NCI-H69 (cell line): ENCODE data around the gene GPR84.

Experiments
- DNase-seq: peaks from one replicate; lab custom pipeline; 2025; lab: John Stamatoyannopoulos, UW

Gene GPR84

GRCh38 chr12:54392485-54393206 is 28.4 kb upstream of the GPR84 start:
- no peak for DNase-seq

GRCh38 chr12:54390668-54391551 is 26.6 kb upstream of the GPR84 start:
- peak; percentile 91 for DNase-seq

- DNase-seq, result peak; percentile 75
Measured at GRCh38 chr12:54390176-54390667, 25.9 kb upstream of the GPR84 start.

- no peak for DNase-seq
Measured at GRCh38 chr12:54389607-54390175, 25.4 kb upstream of the GPR84 start.

- DNase-seq, result no peak
Measured at GRCh38 chr12:54389134-54389508, 24.8 kb upstream of the GPR84 start.

- DNase-seq, result peak; percentile 56
Measured at GRCh38 chr12:54388237-54389133, 24.2 kb upstream of the GPR84 start.

- DNase-seq, result no peak
Measured at GRCh38 chr12:54387114-54387467, 22.8 kb upstream of the GPR84 start.

GRCh38 chr12:54386403-54387113 is 22.3 kb upstream of the GPR84 start:
- DNase-seq, result no peak

- peak; percentile 35 for DNase-seq
Measured at GRCh38 chr12:54385251-54385914, 21.1 kb upstream of the GPR84 start.

GRCh38 chr12:54384591-54385041 is 20.3 kb upstream of the GPR84 start, which contains the start of gene ZNF385A:
Gene ZNF385A, minus strand, starts transcription at chr12:54384733. Its CDS starts 219 bp downstream, at chr12:54384514.
- no peak for DNase-seq

- no peak for DNase-seq
Measured at GRCh38 chr12:54383041-54383609, 18.8 kb upstream of the GPR84 start.

- DNase-seq, result no peak
Measured at GRCh38 chr12:54381136-54381535, 16.9 kb upstream of the GPR84 start.

- peak; percentile 95 for DNase-seq
Measured at GRCh38 chr12:54379398-54380201, 15.3 kb upstream of the GPR84 start.

GRCh38 chr12:54378796-54379397 is 14.6 kb upstream of the GPR84 start:
- peak; percentile 82 for DNase-seq

- no peak for DNase-seq
Measured at GRCh38 chr12:54377797-54378515, 13.7 kb upstream of the GPR84 start.

- DNase-seq, result no peak
Measured at GRCh38 chr12:54377007-54377406, 12.7 kb upstream of the GPR84 start.

GRCh38 chr12:54376596-54376995 is 12.3 kb upstream of the GPR84 start:
- DNase-seq, result no peak

- DNase-seq, result no peak
Measured at GRCh38 chr12:54375259-54375579, 10.9 kb upstream of the GPR84 start.
